BJ (cell line): ENCODE measurements around the gene MISP3. TPM values are rescaled to one million over a fixed set of nuclear protein-coding genes. Genes with fewer than 3 reads are reported as not detected.

Experiments used
- CTCF ChIA-PET: fragments of 350-600 bp; formaldehyde crosslinking; extraction: SDS; loops from one replicate; lab custom pipeline; 2021; ENCODE audit warnings: antibody characterized with exemption, inconsistent platforms; lab: Yijun Ruan, JAX
- POLR2A ChIA-PET: fragments of 300-600 bp; sonication (Branson Sonifier 250); formaldehyde crosslinking; extraction: SDS; loops from one replicate; lab custom pipeline; 2021; ENCODE audit warnings: antibody characterized with exemption; lab: Charles Lee
- DNase-seq: peaks from one replicate; pipeline ENCODE4 v3.0.0-alpha.2; 2011; ENCODE audit warnings: low read depth
- H3K27me3 ChIP-seq: 2 replicates; pipeline ENCODE4 v1.6.0; 2011; ENCODE audit warnings: low read length; ENCODE audit not compliant: control insufficient read depth, insufficient read depth
- H3K36me3 ChIP-seq: 2 replicates; pipeline ENCODE4 v1.5.1; 2011; ENCODE audit warnings: low read length; ENCODE audit not compliant: control insufficient read depth, insufficient read depth
- H3K4me3 ChIP-seq: 2 replicates; pipeline ENCODE4 v1.5.1; 2011; ENCODE audit warnings: low read depth, mild to moderate bottlenecking, control low read depth, low read length
- polyA plus RNA-seq: library from polyadenylated mRNA; depleted of rRNA; stranded (reverse); fragments of >200 nt; gene quantifications from 2 replicates; pipeline ENCODE4 v1.2.3, GENCODE V29; 2011
- TF ChIP-seq, protein P1 (sequence below): IDR thresholded peaks from 2 replicates; pipeline ENCODE4 v1.5.1; 2011; ENCODE audit warnings: low read depth, mild to moderate bottlenecking, control low read depth, inconsistent platforms, low read length, moderate library complexity; ENCODE audit not compliant: insufficient read depth

Gene MISP3
- polyA plus RNA-seq, 1 experiment: 0.58 TPM

DNA sequence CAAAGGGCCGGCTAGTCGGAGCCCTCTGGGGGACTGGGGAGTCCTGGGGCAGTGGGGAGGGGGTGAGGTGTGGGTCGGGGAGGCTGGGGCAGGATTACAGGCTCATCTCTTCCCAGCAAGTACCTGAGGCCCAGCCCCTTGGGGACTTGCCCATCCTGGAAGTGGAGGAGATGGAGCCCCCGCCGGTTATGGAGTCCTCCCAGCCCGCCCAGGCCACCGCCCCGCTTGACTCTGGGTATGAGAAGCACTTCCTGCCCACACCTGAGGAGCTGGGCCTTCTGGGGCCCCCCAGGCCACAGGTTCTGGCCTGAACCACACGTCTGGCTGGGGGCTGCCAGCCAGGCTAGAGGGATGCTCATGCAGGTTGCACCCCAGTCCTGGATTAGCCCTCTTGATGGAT, 20.6 kb upstream of the MISP3 start:
- ChIA-PET CTCF (interaction anchor here (0.9 to 1.8 kb wide), 4 partner anchors 10 to 21 kb away, joined by 3 to 12 read pairs (median 5); partner anchors contain the start of genes IL27RA, MISP3 and PALM3), POLR2A (no interaction called here)
- DNase-seq: no peak
- Histone ChIP-seq H3K27me3 (no peaks in the 10 kb centered on the region), H3K4me3 (no peak overlapping the region), H3K36me3 (no peaks in the 10 kb centered on the region)
- TF ChIP-seq, protein P1, sequence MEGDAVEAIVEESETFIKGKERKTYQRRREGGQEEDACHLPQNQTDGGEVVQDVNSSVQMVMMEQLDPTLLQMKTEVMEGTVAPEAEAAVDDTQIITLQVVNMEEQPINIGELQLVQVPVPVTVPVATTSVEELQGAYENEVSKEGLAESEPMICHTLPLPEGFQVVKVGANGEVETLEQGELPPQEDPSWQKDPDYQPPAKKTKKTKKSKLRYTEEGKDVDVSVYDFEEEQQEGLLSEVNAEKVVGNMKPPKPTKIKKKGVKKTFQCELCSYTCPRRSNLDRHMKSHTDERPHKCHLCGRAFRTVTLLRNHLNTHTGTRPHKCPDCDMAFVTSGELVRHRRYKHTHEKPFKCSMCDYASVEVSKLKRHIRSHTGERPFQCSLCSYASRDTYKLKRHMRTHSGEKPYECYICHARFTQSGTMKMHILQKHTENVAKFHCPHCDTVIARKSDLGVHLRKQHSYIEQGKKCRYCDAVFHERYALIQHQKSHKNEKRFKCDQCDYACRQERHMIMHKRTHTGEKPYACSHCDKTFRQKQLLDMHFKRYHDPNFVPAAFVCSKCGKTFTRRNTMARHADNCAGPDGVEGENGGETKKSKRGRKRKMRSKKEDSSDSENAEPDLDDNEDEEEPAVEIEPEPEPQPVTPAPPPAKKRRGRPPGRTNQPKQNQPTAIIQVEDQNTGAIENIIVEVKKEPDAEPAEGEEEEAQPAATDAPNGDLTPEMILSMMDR: no peak

DNA sequence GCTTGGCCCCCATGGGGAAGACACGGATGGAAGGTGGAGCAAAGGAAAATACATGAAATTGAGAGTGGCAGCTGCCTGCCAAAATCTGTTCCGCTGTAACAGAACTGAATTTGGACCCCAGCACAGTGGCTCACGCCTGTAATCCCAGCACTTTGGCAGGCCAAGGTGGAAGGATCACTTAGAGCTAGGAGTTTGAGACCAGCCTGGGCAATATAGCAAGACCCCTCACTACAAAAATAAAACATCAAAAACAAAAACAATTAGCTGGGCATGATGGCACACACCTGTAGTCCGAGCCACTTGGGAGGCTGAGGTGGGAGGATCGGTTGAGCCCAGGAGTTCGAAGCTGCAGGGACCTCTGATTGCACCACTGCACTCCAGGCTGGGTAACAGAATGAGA, 20.1 kb upstream of the MISP3 start:
- Histone ChIP-seq H3K27me3 (no peaks in the 10 kb centered on the region), H3K36me3 (no peaks in the 10 kb centered on the region), H3K4me3 (no peak overlapping the region)
- ChIA-PET CTCF (interaction anchor here (0.6 to 1.8 kb wide), 5 partner anchors 9 to 23 kb away, joined by 3 to 12 read pairs (median 5); partner anchors contain the start of genes IL27RA, MISP3 and PALM3), POLR2A (no interaction called here)
- TF ChIP-seq, protein P1: no peak
- no peak for DNase-seq

DNA sequence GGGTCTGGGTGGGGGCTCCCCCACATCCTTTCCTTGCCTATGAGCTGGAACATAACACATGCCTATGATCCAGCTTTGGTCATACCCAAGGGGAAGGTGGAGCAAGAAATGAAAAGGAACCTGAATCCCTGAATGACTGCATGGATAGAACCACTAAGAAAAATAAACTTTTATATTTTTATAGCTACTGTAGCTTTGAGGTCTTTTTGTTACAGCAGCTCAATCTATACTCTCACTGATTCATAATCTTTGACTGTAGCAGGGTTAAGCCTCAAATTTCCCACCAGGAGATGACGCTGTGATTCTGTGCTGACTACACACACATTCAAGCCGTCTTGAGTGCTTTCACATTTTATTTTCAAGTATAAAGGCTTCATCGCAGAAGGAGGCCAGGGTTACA, 19.6 kb upstream of the MISP3 start:
- POLR2A ChIA-PET: no interaction called here
- DNase-seq: no peak
- Histone ChIP-seq H3K4me3 (no peak overlapping the region), H3K27me3 (no peaks in the 10 kb centered on the region), H3K36me3 (no peaks in the 10 kb centered on the region)
- CTCF ChIA-PET: interaction anchor here (0.6 to 1.8 kb wide), 6 partner anchors 9 to 23 kb away, joined by 3 to 12 read pairs (median 4); partner anchors contain the start of genes IL27RA, MISP3 and PALM3
- TF ChIP-seq, protein P1: no peak

DNA sequence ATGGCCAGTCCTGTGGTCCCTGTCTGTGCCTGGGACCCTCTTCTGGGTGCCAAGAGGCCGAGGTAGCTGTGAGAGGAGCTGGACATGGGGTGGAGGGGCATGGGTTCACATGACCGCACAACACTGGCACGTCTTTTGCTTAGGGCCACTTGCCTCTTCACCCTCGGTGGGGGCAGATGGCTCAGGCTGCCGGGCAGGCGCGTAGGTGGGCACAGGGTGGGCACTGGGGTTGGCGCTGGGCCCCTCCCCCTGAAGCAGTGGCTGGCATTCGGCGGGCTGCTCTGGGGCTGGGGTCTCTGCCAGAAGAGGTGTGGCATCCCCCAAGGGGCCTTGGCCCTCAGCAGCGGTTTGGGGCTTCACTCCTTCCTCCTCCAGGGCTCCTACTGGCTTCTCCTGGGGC, 19.1 kb upstream of the MISP3 start:
- TF ChIP-seq, protein P1: no peak
- Histone ChIP-seq H3K36me3 (no peaks in the 10 kb centered on the region), H3K4me3 (no peak overlapping the region), H3K27me3 (0 out of 2 replicates have a peak, but pooled peaks cover 1% of the 10 kb centered on the region)
- no peak for DNase-seq
- POLR2A ChIA-PET: no interaction called here
- CTCF ChIA-PET: interaction anchor here (0.9 to 1.8 kb wide), 3 partner anchors 11 to 20 kb away, joined by 3 to 12 read pairs (median 3); partner anchors contain the start of gene MISP3

DNA sequence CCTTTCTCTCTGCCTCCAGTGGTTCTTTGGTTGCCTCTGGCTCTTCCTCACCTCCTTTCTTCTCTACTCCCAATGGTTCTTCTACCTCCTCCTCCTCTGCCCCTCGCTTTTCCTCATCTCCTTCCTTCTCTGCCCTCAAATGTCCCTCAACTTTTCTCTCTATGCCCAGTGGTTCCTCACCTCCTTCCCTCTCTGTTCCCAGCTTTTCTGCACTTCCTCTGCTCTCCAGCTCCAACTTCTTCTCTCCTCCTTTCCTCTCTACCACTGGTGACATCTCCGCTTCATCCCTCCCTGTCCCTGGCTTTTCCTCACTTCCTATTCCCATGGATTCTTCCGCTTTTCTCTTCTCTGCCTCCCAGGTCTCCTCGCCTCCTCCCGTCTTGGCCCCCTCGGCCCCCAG, 18.5 kb upstream of the MISP3 start:
- H3K36me3 ChIP-seq: no peaks in the 10 kb centered on the region
- CTCF ChIA-PET: interaction anchor here (0.6 to 1.0 kb wide), 5 partner anchors 11 to 394 kb away, joined by 3 to 5 read pairs (median 3); no protein-coding TSS in a partner anchor
- no peak for DNase-seq
- no peak overlapping the region for H3K4me3 ChIP-seq
- POLR2A ChIA-PET: no interaction called here
- H3K27me3 ChIP-seq: peaks cover 3% of the 10 kb centered on the region; the same call in 1 of the 2 replicates
- TF ChIP-seq, protein P1: no peak
